K562 (cell line): Measurements from ENCODE around the gene EHBP1L1. TPM values are rescaled to one million over a fixed set of nuclear protein-coding genes. Genes with fewer than 3 reads are reported as not detected.
A peak's percentile ranks its signal among the peaks of the same experiment; 100 is the strongest.

Experiments
- CREBBP ChIP-seq: IDR thresholded peaks from one replicate; pipeline ENCODE4 v1.6.1; 2012; ENCODE audit warnings: low read depth, mild to moderate bottlenecking, control low read depth, inconsistent platforms, low read length
- MAZ ChIP-seq, 2 experiments: fragments of 450-650 bp in 1 of 2; sonication (generic) in 1 of 2; formaldehyde crosslinking; IDR thresholded peaks in 1 of 2; conservative IDR thresholded peaks in 1 of 2; 2 replicates each; pipeline versions ENCODE4 v1.4.0 to v1.5.0; 2020; ENCODE audit warnings: mild to moderate bottlenecking in 1 of 2, missing genetic modification reagents in 1 of 2
- MTA1 ChIP-seq: fragments of 450-650 bp; IDR thresholded peaks from 2 replicates; pipeline ENCODE4 v1.6.1; 2017; ENCODE audit warnings: borderline replicate concordance
- PCBP2 ChIP-seq: fragments of 200-400 bp; formaldehyde crosslinking; IDR thresholded peaks from 2 replicates; pipeline ENCODE4 v1.6.1; 2018; ENCODE audit warnings: low read length, low read depth, mild to moderate bottlenecking, moderate library complexity; ENCODE audit not compliant: poor library complexity, severe bottlenecking
- POLR2B ChIP-seq: fragments of 450-650 bp; IDR thresholded peaks from 2 replicates; pipeline ENCODE4 v1.6.1; 2018; ENCODE audit warnings: low read depth; ENCODE audit not compliant: partially characterized antibody
- RBM15 ChIP-seq: fragments of 200-400 bp; formaldehyde crosslinking; IDR thresholded peaks from 2 replicates; pipeline ENCODE4 v1.6.1; 2018; ENCODE audit warnings: mild to moderate bottlenecking, low read length, moderate library complexity; ENCODE audit not compliant: insufficient read depth
- THAP7 ChIP-seq: fragments of 250-450 bp; sonication (Bioruptor Pico); IDR thresholded peaks from 2 replicates; pipeline ENCODE4 v1.5.0; 2021
- ZBTB17 ChIP-seq: fragments of 450-650 bp; formaldehyde crosslinking; IDR thresholded peaks from 2 replicates; pipeline ENCODE4 v1.4.0; 2020; ENCODE audit warnings: mild to moderate bottlenecking
- polyA plus RNA-seq, 8 experiments: library from polyadenylated mRNA; depleted of rRNA in 4 of 8; stranded (reverse) in 5 of 8; unstranded in 3 of 8; fragments of >200 nt; fragmentation: Nextera tagmentation in 2 of 8; fragmentation: Illumina TruSeq in 1 of 8; extraction: Ambion mirVana in 2 of 8; extraction: Trizol in 1 of 8; gene quantifications; 2 replicates each; pipeline versions ENCODE4 v1.2.1 to v1.2.3, GENCODE V29; 2011 to 2014; ENCODE audit warnings: inconsistent platforms in 1 of 8, missing spikeins in 1 of 8
- total RNA-seq, 7 experiments: library from RNA; depleted of rRNA in 6 of 7; stranded (reverse); fragments of >200 nt in 6 of 7; fragmentation: Illumina TruSeq in 2 of 7; extraction: Trizol in 2 of 7; gene quantifications; 2 replicates each; pipeline versions ENCODE4 v1.2.1 to v1.2.3, GENCODE V29; 2011 to 2021; ENCODE audit warnings: low replicate concordance in 1 of 7
- TF ChIP-seq, protein P1 (sequence below): fragments of 450-650 bp; IDR thresholded peaks from 2 replicates; pipeline ENCODE4 v1.6.1; 2016; ENCODE audit warnings: low read depth
- TF ChIP-seq, protein P2 (sequence below): fragments of 250-450 bp; sonication (Bioruptor Pico); IDR thresholded peaks from 2 replicates; pipeline ENCODE4 v1.5.0; 2020; ENCODE audit warnings: mild to moderate bottlenecking, borderline replicate concordance
- TF ChIP-seq, protein P3 (sequence below): fragments of 450-650 bp; IDR thresholded peaks from 2 replicates; pipeline ENCODE4 v1.6.1; 2014; ENCODE audit warnings: low read depth, mild to moderate bottlenecking, moderate library complexity, borderline replicate concordance

Gene EHBP1L1
- total and polyA plus RNA-seq, 9 of the 15 experiments (the other 6 are each of a cell fraction or from before 2014, with no cell fraction given), result 0.03 to 87.1 (median 26.3) TPM

- TF ChIP-seq, protein P1, sequence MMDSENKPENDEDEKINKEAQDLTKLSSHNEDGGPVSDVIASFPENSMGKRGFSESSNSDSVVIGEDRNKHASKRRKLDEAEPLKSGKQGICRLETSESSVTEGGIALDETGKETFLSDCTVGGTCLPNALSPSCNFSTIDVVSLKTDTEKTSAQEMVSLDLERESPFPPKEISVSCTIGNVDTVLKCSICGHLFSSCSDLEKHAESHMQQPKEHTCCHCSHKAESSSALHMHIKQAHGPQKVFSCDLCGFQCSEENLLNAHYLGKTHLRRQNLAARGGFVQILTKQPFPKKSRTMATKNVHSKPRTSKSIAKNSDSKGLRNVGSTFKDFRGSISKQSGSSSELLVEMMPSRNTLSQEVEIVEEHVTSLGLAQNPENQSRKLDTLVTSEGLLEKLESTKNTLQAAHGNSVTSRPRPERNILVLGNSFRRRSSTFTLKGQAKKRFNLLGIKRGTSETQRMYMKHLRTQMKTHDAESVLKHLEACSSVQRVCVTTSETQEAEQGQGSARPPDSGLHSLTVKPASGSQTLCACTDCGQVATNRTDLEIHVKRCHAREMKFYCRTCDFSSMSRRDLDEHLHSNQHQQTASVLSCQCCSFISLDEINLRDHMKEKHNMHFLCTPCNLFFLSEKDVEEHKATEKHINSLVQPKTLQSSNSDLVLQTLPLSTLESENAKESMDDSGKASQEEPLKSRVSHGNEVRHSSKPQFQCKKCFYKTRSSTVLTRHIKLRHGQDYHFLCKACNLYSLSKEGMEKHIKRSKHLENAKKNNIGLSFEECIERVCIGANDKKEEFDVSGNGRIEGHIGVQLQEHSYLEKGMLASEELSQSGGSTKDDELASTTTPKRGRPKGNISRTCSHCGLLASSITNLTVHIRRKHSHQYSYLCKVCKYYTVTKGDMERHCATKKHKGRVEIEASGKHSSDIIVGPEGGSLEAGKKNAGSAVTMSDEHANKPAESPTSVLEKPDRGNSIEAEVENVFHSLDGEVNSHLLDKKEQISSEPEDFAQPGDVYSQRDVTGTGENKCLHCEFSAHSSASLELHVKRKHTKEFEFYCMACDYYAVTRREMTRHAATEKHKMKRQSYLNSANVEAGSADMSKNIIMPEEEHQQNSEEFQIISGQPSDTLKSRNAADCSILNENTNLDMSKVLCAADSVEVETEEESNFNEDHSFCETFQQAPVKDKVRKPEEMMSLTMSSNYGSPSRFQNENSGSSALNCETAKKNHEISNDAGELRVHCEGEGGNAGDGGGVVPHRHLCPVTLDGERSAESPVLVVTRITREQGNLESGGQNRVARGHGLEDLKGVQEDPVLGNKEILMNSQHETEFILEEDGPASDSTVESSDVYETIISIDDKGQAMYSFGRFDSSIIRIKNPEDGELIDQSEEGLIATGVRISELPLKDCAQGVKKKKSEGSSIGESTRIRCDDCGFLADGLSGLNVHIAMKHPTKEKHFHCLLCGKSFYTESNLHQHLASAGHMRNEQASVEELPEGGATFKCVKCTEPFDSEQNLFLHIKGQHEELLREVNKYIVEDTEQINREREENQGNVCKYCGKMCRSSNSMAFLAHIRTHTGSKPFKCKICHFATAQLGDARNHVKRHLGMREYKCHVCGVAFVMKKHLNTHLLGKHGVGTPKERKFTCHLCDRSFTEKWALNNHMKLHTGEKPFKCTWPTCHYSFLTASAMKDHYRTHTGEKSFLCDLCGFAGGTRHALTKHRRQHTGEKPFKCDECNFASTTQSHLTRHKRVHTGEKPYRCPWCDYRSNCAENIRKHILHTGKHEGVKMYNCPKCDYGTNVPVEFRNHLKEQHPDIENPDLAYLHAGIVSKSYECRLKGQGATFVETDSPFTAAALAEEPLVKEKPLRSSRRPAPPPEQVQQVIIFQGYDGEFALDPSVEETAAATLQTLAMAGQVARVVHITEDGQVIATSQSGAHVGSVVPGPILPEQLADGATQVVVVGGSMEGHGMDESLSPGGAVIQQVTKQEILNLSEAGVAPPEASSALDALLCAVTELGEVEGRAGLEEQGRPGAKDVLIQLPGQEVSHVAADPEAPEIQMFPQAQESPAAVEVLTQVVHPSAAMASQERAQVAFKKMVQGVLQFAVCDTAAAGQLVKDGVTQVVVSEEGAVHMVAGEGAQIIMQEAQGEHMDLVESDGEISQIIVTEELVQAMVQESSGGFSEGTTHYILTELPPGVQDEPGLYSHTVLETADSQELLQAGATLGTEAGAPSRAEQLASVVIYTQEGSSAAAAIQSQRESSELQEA, result no peak
- peak; percentile 55 for TF ChIP-seq POLR2B
- no peak for TF ChIP-seq PCBP2
- peak; percentile 99 for TF ChIP-seq MTA1
- 0 out of 2 replicates have a peak, but pooled peaks have one; percentile 23 for TF ChIP-seq THAP7 (CRISPR knock-in tag)
- TF ChIP-seq RBM15, result no peak
- no peak for TF ChIP-seq CREBBP
- TF ChIP-seq ZBTB17 (CRISPR knock-in tag), result peak; percentile 87
- TF ChIP-seq, protein P2, sequence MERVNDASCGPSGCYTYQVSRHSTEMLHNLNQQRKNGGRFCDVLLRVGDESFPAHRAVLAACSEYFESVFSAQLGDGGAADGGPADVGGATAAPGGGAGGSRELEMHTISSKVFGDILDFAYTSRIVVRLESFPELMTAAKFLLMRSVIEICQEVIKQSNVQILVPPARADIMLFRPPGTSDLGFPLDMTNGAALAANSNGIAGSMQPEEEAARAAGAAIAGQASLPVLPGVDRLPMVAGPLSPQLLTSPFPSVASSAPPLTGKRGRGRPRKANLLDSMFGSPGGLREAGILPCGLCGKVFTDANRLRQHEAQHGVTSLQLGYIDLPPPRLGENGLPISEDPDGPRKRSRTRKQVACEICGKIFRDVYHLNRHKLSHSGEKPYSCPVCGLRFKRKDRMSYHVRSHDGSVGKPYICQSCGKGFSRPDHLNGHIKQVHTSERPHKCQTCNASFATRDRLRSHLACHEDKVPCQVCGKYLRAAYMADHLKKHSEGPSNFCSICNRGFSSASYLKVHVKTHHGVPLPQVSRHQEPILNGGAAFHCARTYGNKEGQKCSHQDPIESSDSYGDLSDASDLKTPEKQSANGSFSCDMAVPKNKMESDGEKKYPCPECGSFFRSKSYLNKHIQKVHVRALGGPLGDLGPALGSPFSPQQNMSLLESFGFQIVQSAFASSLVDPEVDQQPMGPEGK (CRISPR knock-in tag), result no peak
- TF ChIP-seq, protein P3, sequence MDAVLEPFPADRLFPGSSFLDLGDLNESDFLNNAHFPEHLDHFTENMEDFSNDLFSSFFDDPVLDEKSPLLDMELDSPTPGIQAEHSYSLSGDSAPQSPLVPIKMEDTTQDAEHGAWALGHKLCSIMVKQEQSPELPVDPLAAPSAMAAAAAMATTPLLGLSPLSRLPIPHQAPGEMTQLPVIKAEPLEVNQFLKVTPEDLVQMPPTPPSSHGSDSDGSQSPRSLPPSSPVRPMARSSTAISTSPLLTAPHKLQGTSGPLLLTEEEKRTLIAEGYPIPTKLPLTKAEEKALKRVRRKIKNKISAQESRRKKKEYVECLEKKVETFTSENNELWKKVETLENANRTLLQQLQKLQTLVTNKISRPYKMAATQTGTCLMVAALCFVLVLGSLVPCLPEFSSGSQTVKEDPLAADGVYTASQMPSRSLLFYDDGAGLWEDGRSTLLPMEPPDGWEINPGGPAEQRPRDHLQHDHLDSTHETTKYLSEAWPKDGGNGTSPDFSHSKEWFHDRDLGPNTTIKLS, result peak; percentile 71; the same call in 1 of the 2 replicates
- peak; percentile 90 to 91 for TF ChIP-seq MAZ (CRISPR knock-in tag; conservative IDR thresholded peaks at IDR 0.05 in 1 of 2, IDR thresholded peaks at IDR 0.05 in 1 of 2)
Observed at GRCh38 chr11:65569973-65570918, 5.6 kb upstream of the EHBP1L1 start, which contains the start of gene ZNRD2 (continued).
